ENCODE results near the gene CXCL13. TPM values are rescaled to one million over a fixed set of nuclear protein-coding genes. Genes with fewer than 3 reads are reported as not detected.
"Not testable (repeated sequence)": the region's sequence is repeated elsewhere in the genome, so short reads cannot be mapped to it uniquely, and the experiment has no call there.

CXCL13 gene
- total RNA-seq = 0.34 TPM in 1 of 2 replicates, not detected in the other

GRCh38 chr4:77605210-77605902 is at the start of gene CXCL13:
Gene CXCL13, plus strand, starts transcription at chr4:77605820. Its CDS starts 46 bp downstream, at chr4:77605866.
- DNase-seq = no peak

DNA sequence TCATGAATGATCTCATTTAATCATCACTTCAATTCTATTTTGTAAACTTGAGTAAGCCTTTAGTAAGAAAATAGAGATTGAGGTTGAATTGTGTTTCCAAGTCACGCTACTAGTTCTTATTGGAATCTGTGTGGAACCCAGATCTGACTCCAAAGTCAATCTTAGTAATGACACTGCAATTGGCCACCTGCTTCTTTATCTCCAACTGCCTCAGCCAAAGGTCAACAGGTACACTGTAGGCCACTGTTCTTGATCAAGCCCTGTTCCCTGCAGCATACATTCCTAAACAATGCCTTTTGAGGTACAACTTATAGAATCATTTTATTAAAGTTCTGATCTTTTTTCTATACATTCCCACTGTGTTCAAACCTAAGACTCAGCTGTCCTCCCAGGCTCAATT is 45.5 kb upstream of the CXCL13 start:
- no peak for DNase-seq

DNA sequence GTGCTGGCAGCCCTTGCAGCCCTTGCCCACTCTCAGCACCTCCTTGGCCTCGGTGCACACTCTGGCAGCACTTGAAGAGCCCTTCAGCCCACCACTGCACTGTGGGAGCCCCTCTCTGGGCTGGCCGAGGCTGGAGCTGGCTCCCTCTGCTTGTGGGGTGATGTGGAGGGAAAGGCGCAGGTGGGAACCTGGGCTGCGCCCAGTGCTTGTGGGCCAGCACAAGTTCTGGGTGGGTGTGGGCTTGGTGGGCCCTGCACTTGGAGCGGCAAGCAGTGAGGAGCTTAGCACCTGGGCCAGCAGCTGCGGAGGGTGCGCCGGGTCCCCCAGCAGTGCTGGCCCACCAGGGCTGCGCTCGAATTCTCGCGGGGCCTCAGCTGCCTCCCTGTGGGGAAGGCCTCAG is 43.9 kb upstream of the CXCL13 start:
- DNase-seq = not testable (repeated sequence)

GRCh38 chr4:77564231-77564630 is 41.4 kb upstream of the CXCL13 start:
- DNase-seq = no peak

DNA sequence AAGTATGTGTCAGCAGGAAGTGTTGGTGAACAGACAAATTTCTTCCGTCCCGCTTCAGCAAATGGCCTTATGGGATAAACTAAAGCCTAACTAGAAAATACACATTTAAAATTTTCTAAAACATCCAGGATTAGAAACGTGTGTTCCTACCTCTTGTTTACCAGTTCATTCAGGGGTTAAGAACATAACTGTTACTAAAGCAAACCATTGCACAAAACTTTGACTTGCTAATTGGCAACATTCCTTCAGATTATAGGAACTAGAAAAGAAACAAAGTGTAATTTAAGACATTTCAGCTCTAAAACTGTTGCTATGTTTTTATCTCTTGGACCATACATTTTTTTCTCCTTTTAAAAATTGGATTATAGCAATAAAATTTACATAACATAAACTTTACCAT is 39.5 kb upstream of the CXCL13 start:
- no peak for DNase-seq

GRCh38 chr4:77567549-77567948 is 38.1 kb upstream of the CXCL13 start:
- DNase-seq = no peak

- DNase-seq = not testable (repeated sequence)
Measured at GRCh38 chr4:77570508-77571214, 35.0 kb upstream of the CXCL13 start.

DNA sequence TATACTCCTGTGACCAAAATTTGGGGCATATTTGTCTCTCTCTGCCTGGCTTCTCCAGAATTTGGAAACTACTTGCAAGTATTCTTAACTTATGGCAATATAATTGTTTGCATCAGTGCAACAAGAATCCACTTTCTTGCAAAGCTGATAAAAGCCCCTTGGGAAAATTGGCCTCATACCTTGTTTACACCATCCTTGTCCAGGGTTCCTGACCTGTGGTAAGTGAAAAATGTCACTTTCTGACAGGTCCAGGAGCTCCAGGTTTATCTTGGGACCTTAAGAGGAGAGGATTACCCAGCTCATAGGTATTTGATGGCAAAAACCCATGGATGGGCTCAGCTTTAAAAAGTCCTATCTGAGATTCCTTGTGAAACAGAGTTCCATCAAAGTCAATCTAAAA is 29.3 kb upstream of the CXCL13 start:
- no peak for DNase-seq

- no peak for DNase-seq
Measured at GRCh38 chr4:77578145-77578544, 27.5 kb upstream of the CXCL13 start.

- no peak for DNase-seq
Measured at GRCh38 chr4:77579406-77580076, 26.1 kb upstream of the CXCL13 start.

DNA sequence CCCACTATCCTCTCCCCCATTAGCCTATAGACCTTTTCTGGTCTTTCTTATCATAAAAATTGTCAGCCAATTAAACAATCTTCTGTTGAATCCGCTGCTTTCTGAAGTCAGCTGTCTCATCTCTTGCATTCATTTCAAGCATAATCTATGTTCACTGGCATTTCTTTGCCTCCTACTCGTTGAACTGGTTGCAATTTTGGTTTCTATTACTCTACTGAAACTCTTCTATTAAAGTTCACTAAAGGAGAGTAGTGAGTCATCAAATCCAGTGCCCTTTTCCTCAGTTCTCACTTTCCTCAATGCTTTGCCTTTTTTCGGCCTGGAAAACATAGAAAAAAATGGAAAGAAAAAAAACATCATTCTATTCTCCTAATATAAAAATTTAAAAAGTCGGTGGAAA is 23.9 kb upstream of the CXCL13 start:
- no peak for DNase-seq

DNA sequence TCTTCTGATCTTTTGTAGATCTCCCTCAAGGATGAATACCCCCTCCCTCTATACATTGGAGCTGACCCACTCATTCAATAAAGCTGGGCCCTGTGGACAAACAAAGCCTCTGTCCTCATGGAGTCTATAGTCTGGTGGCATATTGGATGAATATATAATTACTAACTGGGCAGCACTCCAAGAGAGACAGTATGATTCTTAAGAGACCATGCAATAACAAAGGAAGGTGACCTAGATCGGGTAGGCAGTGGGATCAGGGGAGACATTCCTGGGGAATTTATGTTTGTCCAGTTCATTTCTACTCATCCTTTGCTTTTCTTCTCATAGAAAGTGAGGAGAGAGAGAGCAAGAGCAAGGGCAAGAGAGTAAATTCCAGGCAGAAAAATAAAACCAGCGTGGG is 23.5 kb upstream of the CXCL13 start:
- no peak for DNase-seq

- DNase-seq = no peak
Measured at GRCh38 chr4:77582711-77583110, 22.9 kb upstream of the CXCL13 start.

GRCh38 chr4:77586951-77587383 is 18.7 kb upstream of the CXCL13 start:
- no peak for DNase-seq

DNA sequence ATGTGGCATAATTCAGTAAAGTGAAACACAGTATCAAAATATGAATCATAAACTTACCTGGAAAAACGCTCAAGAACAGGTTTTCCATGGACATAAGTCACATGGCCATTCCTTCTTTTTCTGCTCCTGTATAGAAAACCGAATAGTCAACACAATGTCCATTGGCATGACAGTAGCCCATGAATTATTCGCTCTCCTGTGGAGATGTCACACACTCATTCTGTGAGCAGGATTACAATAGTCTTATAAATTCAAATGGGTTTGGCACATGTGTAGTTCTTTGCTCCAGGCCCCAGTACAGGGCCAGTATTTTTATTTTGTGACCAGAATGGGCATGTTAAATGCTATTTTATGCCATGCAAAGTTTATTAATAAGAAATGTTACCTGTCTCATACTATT is 15.1 kb upstream of the CXCL13 start:
- no peak for DNase-seq

GRCh38 chr4:77591532-77591931 is 14.1 kb upstream of the CXCL13 start:
- DNase-seq = no peak

DNA sequence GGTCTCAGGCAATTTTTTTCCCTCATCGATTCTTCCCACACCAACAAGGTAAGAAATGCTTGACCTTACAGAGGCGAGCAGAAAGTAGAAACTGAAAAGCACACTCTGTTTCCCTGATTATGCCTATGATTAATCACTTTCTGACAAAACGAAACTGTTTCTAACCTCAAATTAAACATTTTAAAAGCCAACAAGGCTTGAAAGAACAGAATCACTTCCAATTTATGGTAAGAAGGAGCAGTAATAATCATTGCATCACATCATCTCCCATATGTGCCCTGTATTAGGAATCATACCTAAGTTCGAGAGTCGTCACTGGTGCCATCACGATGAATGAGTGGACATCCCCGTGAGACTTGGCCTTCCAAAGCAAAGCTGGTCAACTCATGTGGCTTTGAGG is 12.5 kb upstream of the CXCL13 start:
- DNase-seq = no peak

DNA sequence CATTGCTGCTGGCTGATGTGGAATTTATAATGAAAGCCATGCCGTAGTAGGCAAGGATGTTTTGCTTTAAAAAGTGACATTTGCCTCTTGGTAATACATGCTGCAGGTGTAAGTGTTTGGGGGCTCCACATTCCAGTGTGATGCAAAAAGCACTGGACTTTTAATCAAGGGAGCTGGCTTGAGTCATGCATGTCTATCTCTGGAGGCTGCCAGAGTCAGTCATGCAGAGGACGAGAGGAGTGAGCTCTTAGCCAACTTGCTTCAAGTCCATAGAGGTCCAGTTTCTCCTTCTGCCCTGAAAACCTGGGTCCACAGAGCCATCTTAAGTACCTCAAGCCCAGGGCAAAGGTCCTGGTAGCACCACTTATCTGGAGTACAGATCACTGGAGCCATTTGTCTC is 11.6 kb upstream of the CXCL13 start:
- no peak for DNase-seq

- DNase-seq = no peak
Measured at GRCh38 chr4:77595364-77595973, 10.2 kb upstream of the CXCL13 start.

GRCh38 chr4:77599378-77599777 is 6.2 kb upstream of the CXCL13 start:
- peak; percentile 57 for DNase-seq

GRCh38 chr4:77600521-77601451 is 4.8 kb upstream of the CXCL13 start:
- peak; percentile 52 for DNase-seq

DNA sequence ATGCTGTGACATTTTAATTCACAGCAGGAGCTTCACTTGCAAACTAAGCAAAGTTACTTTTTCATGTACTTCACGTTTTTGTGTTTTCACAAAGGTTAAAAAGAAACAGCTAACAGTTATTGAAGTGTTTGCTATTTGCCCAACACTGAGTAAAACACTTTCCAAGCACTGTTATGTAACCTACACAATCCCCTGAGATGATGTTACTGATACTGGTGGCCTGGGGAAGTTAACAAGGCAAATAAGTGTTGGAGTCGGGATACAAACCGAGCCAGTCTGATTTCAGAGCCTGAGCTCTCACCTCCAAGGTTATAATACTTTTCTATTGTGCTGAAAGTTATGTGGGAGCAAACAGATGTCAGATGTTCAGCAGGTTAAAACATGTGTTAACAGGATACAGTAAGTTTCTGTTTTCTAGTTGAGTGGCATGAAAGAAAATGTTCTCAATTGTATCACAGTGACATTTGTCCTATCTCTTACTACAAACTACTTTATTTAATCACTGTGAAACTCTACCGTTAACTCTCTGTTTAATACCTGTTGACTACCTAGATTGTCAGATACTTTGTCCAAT is 3.9 kb upstream of the CXCL13 start:
- no peak for DNase-seq
